Measurements from ENCODE around the gene DDX24.
A peak's percentile ranks its signal among the peaks of the same experiment; 100 is the strongest.

The DDX24 gene

GRCh38 chr14:94009767-94010166, 71.2 kb downstream of the DDX24 start:
- no peak for DNase-seq (ENCODE audit: low spot score)
- H3K4me3 ChIP-seq (ENCODE audit: severe bottlenecking), result no peak overlapping the region
- no peaks in the 10 kb centered on the region for H3K9me3 ChIP-seq (ENCODE audit: severe bottlenecking)
- no peaks in the 10 kb centered on the region for H3K36me3 ChIP-seq (ENCODE audit: low read depth)
- no peak overlapping the region for H3K27ac ChIP-seq (ENCODE audit: poor library complexity, severe bottlenecking)
- H3K27me3 ChIP-seq (ENCODE audit: insufficient read depth, poor library complexity, severe bottlenecking), result no peaks in the 10 kb centered on the region
- ATAC-seq (ENCODE audit: low read depth), result peak; percentile 81
- peaks cover 11% of the 10 kb centered on the region for H3K4me1 ChIP-seq (ENCODE audit: insufficient read depth, poor library complexity, severe bottlenecking)
- no peak for TF ChIP-seq CTCF (IDR thresholded peaks at IDR 0.05; ENCODE audit: poor library complexity, severe bottlenecking)

- no peak for TF ChIP-seq CTCF (IDR thresholded peaks at IDR 0.05; ENCODE audit: poor library complexity, severe bottlenecking)
- Histone ChIP-seq H3K27me3 (ENCODE audit: insufficient read depth, poor library complexity, severe bottlenecking) (no peaks in the 10 kb centered on the region), H3K4me1 (ENCODE audit: insufficient read depth, poor library complexity, severe bottlenecking) (peaks cover 11% of the 10 kb centered on the region), H3K4me3 (ENCODE audit: severe bottlenecking) (no peak overlapping the region), H3K9me3 (ENCODE audit: severe bottlenecking) (no peaks in the 10 kb centered on the region), H3K27ac (ENCODE audit: poor library complexity, severe bottlenecking) (no peak overlapping the region), H3K36me3 (ENCODE audit: low read depth) (no peaks in the 10 kb centered on the region)
- no peak for DNase-seq (ENCODE audit: low spot score)
- no peak for ATAC-seq (ENCODE audit: low read depth)
These were observed 72.8 kb downstream of the DDX24 start for GRCh38 chr14:94008234-94008633.

GRCh38 chr14:94005324-94006073, 75.5 kb downstream of the DDX24 start:
- Histone ChIP-seq H3K4me3 (ENCODE audit: severe bottlenecking) (no peak overlapping the region), H3K27ac (ENCODE audit: poor library complexity, severe bottlenecking) (no peak overlapping the region), H3K36me3 (ENCODE audit: low read depth) (no peaks in the 10 kb centered on the region), H3K9me3 (ENCODE audit: severe bottlenecking) (no peaks in the 10 kb centered on the region), H3K27me3 (ENCODE audit: insufficient read depth, poor library complexity, severe bottlenecking) (no peaks in the 10 kb centered on the region), H3K4me1 (ENCODE audit: insufficient read depth, poor library complexity, severe bottlenecking) (peaks cover 7% of the 10 kb centered on the region)
- peak; percentile 35 for TF ChIP-seq CTCF (IDR thresholded peaks at IDR 0.05; ENCODE audit: poor library complexity, severe bottlenecking)
- DNase-seq (ENCODE audit: low spot score) (no peak), ATAC-seq (ENCODE audit: low read depth) (no peak)

GRCh38 chr14:94004015-94004414, 77.0 kb downstream of the DDX24 start:
- H3K27me3 ChIP-seq (ENCODE audit: insufficient read depth, poor library complexity, severe bottlenecking), result no peaks in the 10 kb centered on the region
- no peaks in the 10 kb centered on the region for H3K4me1 ChIP-seq (ENCODE audit: insufficient read depth, poor library complexity, severe bottlenecking)
- no peak overlapping the region for H3K27ac ChIP-seq (ENCODE audit: poor library complexity, severe bottlenecking)
- H3K36me3 ChIP-seq (ENCODE audit: low read depth), result no peaks in the 10 kb centered on the region
- TF ChIP-seq CTCF (IDR thresholded peaks at IDR 0.05; ENCODE audit: poor library complexity, severe bottlenecking), result no peak
- ATAC-seq (ENCODE audit: low read depth) (no peak), DNase-seq (ENCODE audit: low spot score) (no peak)
- H3K4me3 ChIP-seq (ENCODE audit: severe bottlenecking), result no peak overlapping the region
- H3K9me3 ChIP-seq (ENCODE audit: severe bottlenecking), result no peaks in the 10 kb centered on the region

- Histone ChIP-seq H3K9me3 (ENCODE audit: severe bottlenecking) (no peaks in the 10 kb centered on the region), H3K4me1 (ENCODE audit: insufficient read depth, poor library complexity, severe bottlenecking) (no peaks in the 10 kb centered on the region), H3K4me3 (ENCODE audit: severe bottlenecking) (no peak overlapping the region), H3K36me3 (ENCODE audit: low read depth) (no peaks in the 10 kb centered on the region), H3K27ac (ENCODE audit: poor library complexity, severe bottlenecking) (no peak overlapping the region), H3K27me3 (ENCODE audit: insufficient read depth, poor library complexity, severe bottlenecking) (no peaks in the 10 kb centered on the region)
- DNase-seq (ENCODE audit: low spot score), result no peak
- no peak for TF ChIP-seq CTCF (IDR thresholded peaks at IDR 0.05; ENCODE audit: poor library complexity, severe bottlenecking)
- ATAC-seq (ENCODE audit: low read depth), result no peak
These were observed 77.6 kb downstream of the DDX24 start for GRCh38 chr14:94003397-94003796.

Measured in RWPE2 (cell line).